Coronary artery (tissue), 2 donors: Measurements from ENCODE around the gene DHRS7B.
A peak's percentile ranks its signal among the peaks of the same experiment; 100 is the strongest.
"Not testable (repeated sequence)": the region's sequence is repeated elsewhere in the genome, so short reads cannot be mapped to it uniquely, and the experiment has no call there.

Source experiments
- DNase-seq: peaks from one replicate; pipeline ENCODE4 v3.0.0-alpha.2; 2017; ENCODE audit warnings: low spot score
- H3K27ac ChIP-seq, 2 donors: fragments of 200-600 bp; sonication (generic); one replicate each; pipeline ENCODE4 v1.5.1; 2016 to 2019
- H3K4me3 ChIP-seq: fragments of 200-600 bp; sonication (generic); 2 replicates; pipeline ENCODE4 v1.5.1; 2016; ENCODE audit warnings: mild to moderate bottlenecking, moderate library complexity
- CTCF ChIP-seq: fragments of 200-600 bp; sonication (generic); IDR thresholded peaks from one replicate; pipeline ENCODE4 v1.5.1; 2019; ENCODE audit warnings: antibody characterized with exemption

Gene DHRS7B

GRCh38 chr17:21113049-21113690 is 13.6 kb upstream of the DHRS7B start:
- H3K4me3 ChIP-seq, result no peak overlapping the region
- no peak for TF ChIP-seq CTCF
- no peak overlapping the region for H3K27ac ChIP-seq
- no peak for DNase-seq

DNA sequence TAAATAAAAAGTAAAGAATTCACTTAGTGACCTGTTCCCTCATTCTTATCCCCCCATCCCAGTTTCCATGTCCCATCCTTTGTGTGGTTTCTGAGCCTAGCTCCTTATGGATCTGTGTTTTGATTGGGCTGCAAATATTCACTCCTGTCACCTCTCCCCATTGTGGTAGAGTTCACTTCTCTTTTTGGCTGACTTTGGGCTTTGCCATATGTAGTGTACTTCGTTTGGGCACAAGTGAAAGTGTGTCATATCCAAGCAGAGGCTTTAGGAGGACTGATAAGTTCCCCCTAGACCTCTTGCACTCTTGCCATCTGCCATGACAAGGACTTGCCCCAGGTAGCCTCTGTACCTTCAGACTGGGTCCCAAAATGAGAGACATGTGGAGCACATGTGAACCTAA is 13.0 kb upstream of the DHRS7B start:
- no peak overlapping the region for H3K4me3 ChIP-seq
- no peak for TF ChIP-seq CTCF
- no peak for DNase-seq
- no peak overlapping the region for H3K27ac ChIP-seq

GRCh38 chr17:21114791-21115190 is 12.0 kb upstream of the DHRS7B start:
- H3K27ac ChIP-seq, DNase-seq, H3K4me3 ChIP-seq: not testable (repeated sequence)

DNA sequence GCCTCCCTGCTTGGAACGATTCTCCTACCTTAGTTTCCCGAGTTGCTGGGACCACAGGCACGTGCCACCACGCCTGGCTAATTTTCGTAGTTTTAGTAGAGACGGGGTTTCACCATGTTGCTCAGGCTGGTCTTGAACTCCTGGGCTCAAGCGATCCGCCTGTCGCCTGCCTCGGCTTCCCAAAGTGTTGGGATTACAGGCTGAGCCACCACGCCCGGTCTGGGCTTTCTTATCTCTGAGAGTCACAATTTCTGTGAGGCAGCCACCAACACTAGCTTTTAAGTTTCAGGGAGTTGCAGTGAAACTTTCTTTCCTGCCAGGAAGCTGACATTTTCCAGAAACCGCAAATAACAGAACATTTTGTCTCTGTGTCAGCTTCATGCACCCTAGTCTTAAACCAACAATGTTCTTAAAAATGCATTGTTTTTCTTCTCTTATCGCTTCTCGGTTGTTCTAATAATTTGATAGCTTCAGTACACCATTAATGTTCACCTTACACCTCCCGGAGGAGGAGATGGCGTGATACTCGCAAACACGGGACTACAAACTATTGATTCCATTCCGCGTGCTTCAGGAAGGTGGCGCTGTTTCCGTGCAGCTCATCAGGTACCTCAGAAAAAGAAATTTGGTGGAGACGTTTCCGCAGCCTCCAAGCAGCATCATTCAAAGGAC is 7.4 kb upstream of the DHRS7B start:
- Histone ChIP-seq H3K4me3 (peak overlapping the region; percentile 42), H3K27ac (peak overlapping the region; percentile 17 to 57)
- peak; percentile 73 for TF ChIP-seq CTCF
- DNase-seq, result peak; percentile 81

GRCh38 chr17:21119919-21120249 is 6.9 kb upstream of the DHRS7B start:
- peak overlapping the region; percentile 42 for H3K4me3 ChIP-seq
- DNase-seq, result no peak
- peak overlapping the region in 1 of 2 donors; percentile 57 for H3K27ac ChIP-seq
- TF ChIP-seq CTCF, result no peak

DNA sequence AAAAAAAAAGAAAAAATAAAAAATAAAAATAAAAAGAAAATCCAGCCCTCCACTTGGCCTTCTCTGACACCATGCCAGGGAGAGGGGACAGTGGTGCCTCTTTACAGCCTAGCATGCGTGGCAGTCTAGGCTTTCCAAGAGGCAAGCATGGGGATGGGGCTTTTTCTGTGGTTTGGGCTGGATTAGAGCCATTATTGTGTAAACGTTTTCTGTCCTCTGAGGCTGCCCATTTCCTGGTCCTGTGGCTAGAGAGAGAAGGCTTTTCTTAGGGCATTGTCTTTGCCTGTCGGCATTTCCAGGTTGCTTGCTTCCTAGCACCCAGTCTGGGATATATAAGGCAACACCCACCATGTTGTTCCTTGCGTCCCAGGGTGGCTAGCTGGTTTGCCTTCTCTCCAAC is 2.7 kb upstream of the DHRS7B start:
- no peak for DNase-seq
- H3K4me3 ChIP-seq, result no peak overlapping the region
- no peak overlapping the region for H3K27ac ChIP-seq
- TF ChIP-seq CTCF, result no peak

DNA sequence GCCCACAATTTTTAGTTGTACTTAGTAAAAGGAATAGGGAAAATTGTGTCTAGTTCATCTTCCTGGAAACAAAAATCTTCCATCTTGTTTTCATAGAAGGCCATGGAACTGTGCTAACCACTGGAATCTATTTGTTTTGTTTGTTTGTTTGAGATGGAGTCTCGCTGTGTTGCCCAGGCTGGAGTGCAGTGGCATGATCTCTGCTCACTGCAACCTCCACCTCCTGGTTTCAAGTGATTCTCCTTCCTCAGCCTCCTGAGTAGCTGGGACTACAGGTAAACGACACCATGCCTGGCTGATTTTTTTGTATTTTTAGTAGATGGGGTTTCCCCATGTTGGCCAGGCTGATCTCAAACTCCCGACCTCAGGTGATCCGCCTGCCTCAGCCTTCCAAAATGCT is 2.2 kb upstream of the DHRS7B start:
- not testable (repeated sequence) for H3K27ac ChIP-seq, DNase-seq, H3K4me3 ChIP-seq

- no peak for DNase-seq
- H3K27ac ChIP-seq, result no peak overlapping the region
- no peak for TF ChIP-seq CTCF
- H3K4me3 ChIP-seq, result no peak overlapping the region
These were observed 902 bp upstream of the DHRS7B start for GRCh38 chr17:21125862-21126261.
